OCI-LY1 (cell line): Measurements from ENCODE around the gene NLK.

Experiments used
- H2AFZ ChIP-seq: fragments of 200-600 bp; sonication (generic), shearing (Covaris generic); 2 replicates; pipeline ENCODE4 v1.6.0; 2014; ENCODE audit warnings: antibody characterized with exemption, mild to moderate bottlenecking, low read length
- H3F3A ChIP-seq: fragments of 200-600 bp; sonication (generic), shearing (Covaris generic); 2 replicates; pipeline ENCODE4 v1.6.0; 2014; ENCODE audit warnings: mild to moderate bottlenecking, antibody characterized with exemption, low read length, moderate library complexity; ENCODE audit not compliant: insufficient read depth
- H3K27ac ChIP-seq: fragments of 200-600 bp; sonication (generic); 2 replicates; pipeline ENCODE4 v1.5.1; 2014; ENCODE audit warnings: low read length, mixed run types, mild to moderate bottlenecking, low read depth; ENCODE audit not compliant: poor library complexity, severe bottlenecking
- H3K27me3 ChIP-seq: fragments of 200-600 bp; sonication (generic); 2 replicates; pipeline ENCODE4 v1.6.0; 2014; ENCODE audit warnings: antibody characterized with exemption, mild to moderate bottlenecking, low read length, moderate library complexity; ENCODE audit not compliant: insufficient read depth
- H3K36me3 ChIP-seq: fragments of 200-600 bp; sonication (generic); 2 replicates; pipeline ENCODE4 v1.6.1; 2014; ENCODE audit warnings: mild to moderate bottlenecking, antibody characterized with exemption, low read length, moderate library complexity, mixed read lengths; ENCODE audit not compliant: insufficient read depth
- H3K4me1 ChIP-seq: fragments of 200-600 bp; sonication (generic); 2 replicates; pipeline ENCODE4 v1.5.1; 2014; ENCODE audit warnings: mild to moderate bottlenecking, low read length, moderate library complexity; ENCODE audit not compliant: insufficient read depth, severe bottlenecking
- H3K4me2 ChIP-seq: fragments of 200-600 bp; sonication (generic), shearing (Covaris generic); 2 replicates; pipeline ENCODE4 v1.6.1; 2014; ENCODE audit warnings: low read length
- H3K4me3 ChIP-seq: fragments of 200-600 bp; sonication (generic); 2 replicates; pipeline ENCODE4 v1.5.1; 2014; ENCODE audit warnings: low read length, low read depth, mild to moderate bottlenecking, mixed read lengths; ENCODE audit not compliant: poor library complexity, severe bottlenecking
- H3K79me2 ChIP-seq: fragments of 200-600 bp; shearing (Covaris generic); 2 replicates; pipeline ENCODE4 v1.6.1; 2016; ENCODE audit warnings: mixed run types, low read length, mixed read lengths; ENCODE audit not compliant: insufficient read depth
- H3K9ac ChIP-seq: fragments of 200-600 bp; sonication (generic), shearing (Covaris generic); 2 replicates; pipeline ENCODE4 v1.6.1; 2014; ENCODE audit warnings: mild to moderate bottlenecking, low read length, mixed read lengths
- H3K9me2 ChIP-seq: fragments of 200-600 bp; sonication (generic), shearing (Covaris generic); 2 replicates; pipeline ENCODE4 v1.6.1; 2014; ENCODE audit warnings: low read depth, mild to moderate bottlenecking, low read length, mixed read lengths
- H3K9me3 ChIP-seq: fragments of 200-600 bp; shearing (Covaris generic); 2 replicates; pipeline ENCODE4 v1.6.1; 2014; ENCODE audit warnings: low read length, mixed read lengths
- H4K20me1 ChIP-seq: fragments of 200-600 bp; sonication (generic), shearing (Covaris generic); 2 replicates; pipeline ENCODE4 v1.6.0; 2016; ENCODE audit warnings: mild to moderate bottlenecking, low read length; ENCODE audit not compliant: insufficient read depth
- EZH2 ChIP-seq: fragments of 200-600 bp; sonication (generic), shearing (Covaris generic); IDR thresholded peaks from 2 replicates; pipeline ENCODE4 v1.8.0; 2017; ENCODE audit warnings: borderline replicate concordance, mixed run types, mild to moderate bottlenecking, antibody characterized with exemption, low read length, moderate library complexity, mixed read lengths
- TF ChIP-seq, protein P1 (sequence below): fragments of 200-600 bp; sonication (generic), shearing (Covaris generic); IDR thresholded peaks from 2 replicates; pipeline ENCODE4 v1.5.1; 2017; ENCODE audit warnings: mild to moderate bottlenecking, antibody characterized with exemption, low read length, moderate library complexity, mixed read lengths

The NLK gene

DNA sequence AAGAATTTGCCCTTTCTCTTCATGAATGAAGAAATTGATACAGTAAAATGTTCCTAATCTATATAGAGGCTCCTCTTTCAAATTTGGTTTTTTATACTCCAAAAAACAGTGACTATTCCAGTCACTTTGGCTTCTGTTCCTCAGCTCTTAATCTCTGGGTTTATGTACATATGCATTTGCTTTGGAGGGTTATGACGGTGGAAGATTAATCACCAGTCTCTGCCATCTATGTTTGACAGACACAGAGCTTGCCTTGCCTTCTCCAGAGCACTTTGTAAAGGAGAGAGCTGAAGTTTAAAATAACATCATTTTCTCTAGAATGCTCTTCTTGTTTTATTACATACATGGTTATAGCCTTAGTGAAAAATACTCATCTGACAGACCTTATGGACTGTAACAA, 99.3 kb downstream of the NLK start:
- TF ChIP-seq, protein P1, sequence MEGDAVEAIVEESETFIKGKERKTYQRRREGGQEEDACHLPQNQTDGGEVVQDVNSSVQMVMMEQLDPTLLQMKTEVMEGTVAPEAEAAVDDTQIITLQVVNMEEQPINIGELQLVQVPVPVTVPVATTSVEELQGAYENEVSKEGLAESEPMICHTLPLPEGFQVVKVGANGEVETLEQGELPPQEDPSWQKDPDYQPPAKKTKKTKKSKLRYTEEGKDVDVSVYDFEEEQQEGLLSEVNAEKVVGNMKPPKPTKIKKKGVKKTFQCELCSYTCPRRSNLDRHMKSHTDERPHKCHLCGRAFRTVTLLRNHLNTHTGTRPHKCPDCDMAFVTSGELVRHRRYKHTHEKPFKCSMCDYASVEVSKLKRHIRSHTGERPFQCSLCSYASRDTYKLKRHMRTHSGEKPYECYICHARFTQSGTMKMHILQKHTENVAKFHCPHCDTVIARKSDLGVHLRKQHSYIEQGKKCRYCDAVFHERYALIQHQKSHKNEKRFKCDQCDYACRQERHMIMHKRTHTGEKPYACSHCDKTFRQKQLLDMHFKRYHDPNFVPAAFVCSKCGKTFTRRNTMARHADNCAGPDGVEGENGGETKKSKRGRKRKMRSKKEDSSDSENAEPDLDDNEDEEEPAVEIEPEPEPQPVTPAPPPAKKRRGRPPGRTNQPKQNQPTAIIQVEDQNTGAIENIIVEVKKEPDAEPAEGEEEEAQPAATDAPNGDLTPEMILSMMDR: no peak
- no peak for TF ChIP-seq EZH2
- no peak overlapping the region for H3K4me2 ChIP-seq
- no peak overlapping the region for H3K4me3 ChIP-seq
- H4K20me1 ChIP-seq: no peaks in the 10 kb centered on the region
- H3K27me3 ChIP-seq: no peaks in the 10 kb centered on the region
- no peak overlapping the region for H3K27ac ChIP-seq
- H3K79me2 ChIP-seq: no peaks in the 10 kb centered on the region
- H2AFZ ChIP-seq: no peak overlapping the region
- H3K36me3 ChIP-seq: peaks cover 4% of the 10 kb centered on the region; the same call in 1 of the 2 replicates
- no peak overlapping the region for H3K9ac ChIP-seq
- H3K9me3 ChIP-seq: no peaks in the 10 kb centered on the region
- H3K9me2 ChIP-seq: no peaks in the 10 kb centered on the region
- no peaks in the 10 kb centered on the region for H3K4me1 ChIP-seq
- H3F3A ChIP-seq: no peaks in the 10 kb centered on the region

DNA sequence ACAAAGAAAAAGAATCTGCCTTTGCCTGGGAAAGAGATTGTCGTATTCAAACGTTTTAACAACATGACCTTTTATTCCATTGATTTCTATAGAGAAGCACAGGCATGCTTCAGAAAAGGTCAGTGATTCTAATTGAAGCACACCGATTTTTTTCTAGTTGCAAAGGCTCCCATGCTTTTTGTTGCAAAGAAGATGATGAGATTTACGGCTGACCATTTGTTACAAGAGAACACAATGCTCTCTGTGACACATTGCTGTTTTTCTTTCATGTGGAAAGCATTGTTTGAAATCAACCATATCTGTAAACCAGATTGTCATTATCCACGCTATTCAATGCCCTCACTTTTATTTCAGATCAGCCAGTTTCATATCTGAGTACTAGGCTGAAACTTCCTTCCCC, 99.8 kb downstream of the NLK start:
- Histone ChIP-seq H3K4me3 (no peak overlapping the region), H3K79me2 (no peaks in the 10 kb centered on the region), H2AFZ (no peak overlapping the region), H3K36me3 (peaks cover 4% of the 10 kb centered on the region; the same call in 1 of the 2 replicates), H3K27ac (no peak overlapping the region), H3K4me2 (no peak overlapping the region), H3K27me3 (no peaks in the 10 kb centered on the region), H4K20me1 (no peaks in the 10 kb centered on the region), H3K4me1 (no peaks in the 10 kb centered on the region), H3K9ac (no peak overlapping the region), H3F3A (no peaks in the 10 kb centered on the region), H3K9me2 (no peaks in the 10 kb centered on the region), H3K9me3 (no peaks in the 10 kb centered on the region)
- TF ChIP-seq EZH2: no peak
- TF ChIP-seq, protein P1: no peak

DNA sequence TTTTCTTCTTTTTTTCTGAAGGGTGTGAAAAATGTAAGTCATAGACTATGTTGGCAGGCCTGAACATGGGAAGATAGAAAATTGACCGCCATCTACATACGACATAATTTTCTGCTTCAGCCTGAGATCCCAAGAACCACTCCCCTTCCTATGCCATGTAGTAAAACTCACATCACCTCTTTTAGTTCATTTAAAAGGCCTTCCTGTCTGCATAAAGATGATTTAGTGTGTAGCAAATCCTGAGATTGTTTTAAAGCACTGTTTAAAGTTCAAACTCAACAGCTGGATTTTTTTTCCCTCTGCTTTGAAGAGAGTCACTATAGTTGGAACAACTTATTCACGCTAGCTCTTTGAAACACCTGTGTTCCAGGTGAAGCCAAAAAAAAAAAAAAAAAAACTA, 101.5 kb downstream of the NLK start:
- Histone ChIP-seq H3K9ac (no peak overlapping the region), H3K9me3 (no peaks in the 10 kb centered on the region), H3K4me3 (no peak overlapping the region), H3F3A (no peaks in the 10 kb centered on the region), H3K4me1 (no peaks in the 10 kb centered on the region), H3K9me2 (no peaks in the 10 kb centered on the region), H3K4me2 (no peak overlapping the region), H3K27me3 (no peaks in the 10 kb centered on the region), H3K79me2 (no peaks in the 10 kb centered on the region), H3K27ac (no peak overlapping the region), H3K36me3 (peaks cover 4% of the 10 kb centered on the region; the same call in 1 of the 2 replicates), H4K20me1 (no peaks in the 10 kb centered on the region), H2AFZ (no peak overlapping the region)
- TF ChIP-seq, protein P1: no peak
- TF ChIP-seq EZH2: no peak
